Epithelial cell of esophagus (primary cell): ENCODE measurements around the gene ABHD12.
A peak's percentile ranks its signal among the peaks of the same experiment; 100 is the strongest.

Source experiments
- DNase-seq: peaks from one replicate; pipeline ENCODE4 v3.0.0; 2010; ENCODE audit warnings: low read depth
- H3K4me3 ChIP-seq: 2 replicates; pipeline ENCODE4 v1.5.1; 2011; ENCODE audit warnings: mild to moderate bottlenecking, low read length, control low read depth
- TF ChIP-seq, protein P1 (sequence below): IDR thresholded peaks from 2 replicates; pipeline ENCODE4 v1.5.1; 2011; ENCODE audit warnings: low read depth, mild to moderate bottlenecking, low read length, control low read depth, inconsistent platforms; ENCODE audit not compliant: insufficient read depth; ENCODE audit errors: missing control alignments

Gene ABHD12

DNA sequence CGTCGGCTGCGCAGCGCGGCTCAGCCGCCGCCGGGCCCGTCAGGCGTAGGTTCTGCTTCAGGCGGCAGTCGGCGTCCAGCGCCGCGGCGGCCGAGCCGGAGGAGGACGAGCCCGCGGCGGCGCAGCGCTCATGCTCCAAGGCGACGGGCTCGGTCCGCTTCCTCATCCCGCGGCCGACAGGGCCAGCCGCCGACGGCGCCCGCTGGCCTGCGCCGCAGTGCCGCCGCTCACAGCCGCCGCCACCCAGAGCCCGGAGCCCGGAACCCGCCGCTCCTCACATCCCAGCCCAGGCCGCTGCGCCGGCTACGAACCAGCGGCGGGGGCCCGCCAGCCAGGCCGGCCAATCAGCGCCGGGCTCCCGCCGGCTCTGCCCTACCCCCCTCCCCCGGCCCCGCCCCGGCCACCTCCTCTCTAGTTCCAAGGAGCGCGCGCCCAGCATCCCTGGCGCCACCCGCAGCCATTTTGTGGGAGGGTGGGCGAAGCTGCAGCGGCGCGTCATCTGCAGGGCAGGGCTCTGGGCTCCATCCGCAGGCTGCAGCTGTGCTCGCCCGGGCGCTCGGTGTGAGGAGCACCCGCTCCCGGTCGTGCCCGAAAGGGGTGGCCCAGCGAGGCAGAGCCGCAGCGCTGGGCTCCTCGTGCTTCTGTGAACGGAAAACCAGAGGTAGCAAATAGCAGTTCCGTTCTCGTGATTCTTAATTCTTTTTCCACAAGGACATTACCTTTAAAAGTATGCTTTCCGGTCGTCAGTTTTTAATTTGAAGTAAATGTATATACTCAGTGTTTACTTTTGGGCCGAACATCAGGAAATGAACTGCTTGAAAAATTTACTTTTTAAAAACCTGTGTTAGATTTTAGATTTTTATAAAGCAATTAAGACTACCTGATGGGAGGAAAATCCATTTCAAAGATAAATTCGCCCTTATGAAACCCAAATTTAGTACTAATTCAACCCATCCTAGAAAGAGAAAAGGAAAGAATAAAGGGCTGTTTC, at the start of gene ABHD12:
Gene ABHD12 (minus strand): TSS at position 298 of the 991 bp plus-strand sequence. CDS start 132 bp downstream, at position 166.
- TF ChIP-seq, protein P1, sequence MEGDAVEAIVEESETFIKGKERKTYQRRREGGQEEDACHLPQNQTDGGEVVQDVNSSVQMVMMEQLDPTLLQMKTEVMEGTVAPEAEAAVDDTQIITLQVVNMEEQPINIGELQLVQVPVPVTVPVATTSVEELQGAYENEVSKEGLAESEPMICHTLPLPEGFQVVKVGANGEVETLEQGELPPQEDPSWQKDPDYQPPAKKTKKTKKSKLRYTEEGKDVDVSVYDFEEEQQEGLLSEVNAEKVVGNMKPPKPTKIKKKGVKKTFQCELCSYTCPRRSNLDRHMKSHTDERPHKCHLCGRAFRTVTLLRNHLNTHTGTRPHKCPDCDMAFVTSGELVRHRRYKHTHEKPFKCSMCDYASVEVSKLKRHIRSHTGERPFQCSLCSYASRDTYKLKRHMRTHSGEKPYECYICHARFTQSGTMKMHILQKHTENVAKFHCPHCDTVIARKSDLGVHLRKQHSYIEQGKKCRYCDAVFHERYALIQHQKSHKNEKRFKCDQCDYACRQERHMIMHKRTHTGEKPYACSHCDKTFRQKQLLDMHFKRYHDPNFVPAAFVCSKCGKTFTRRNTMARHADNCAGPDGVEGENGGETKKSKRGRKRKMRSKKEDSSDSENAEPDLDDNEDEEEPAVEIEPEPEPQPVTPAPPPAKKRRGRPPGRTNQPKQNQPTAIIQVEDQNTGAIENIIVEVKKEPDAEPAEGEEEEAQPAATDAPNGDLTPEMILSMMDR = no peak
- peak; percentile 98 for DNase-seq
- H3K4me3 ChIP-seq = peak within 1 kb of the TSS; percentile 73

DNA sequence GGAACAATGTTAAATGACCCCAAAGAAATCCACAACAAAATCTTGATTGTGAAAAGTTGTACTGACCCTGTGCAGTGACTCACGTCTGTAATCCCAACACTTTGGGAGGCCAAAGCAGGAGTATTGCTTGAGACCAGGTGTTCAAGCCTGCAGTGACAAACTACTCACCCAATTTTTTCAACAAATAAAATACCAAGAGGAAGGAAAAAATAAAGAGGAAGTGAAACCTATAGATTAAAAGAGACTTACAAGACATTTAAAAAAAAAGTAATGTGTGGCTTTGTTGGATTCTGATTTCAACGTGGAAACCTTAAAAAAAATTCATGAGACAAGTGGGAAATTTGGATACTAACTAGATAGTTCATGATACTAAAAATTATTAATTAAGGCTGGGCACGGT, 48.7 kb upstream of the ABHD12 start:
- TF ChIP-seq, protein P1 = no peak
- H3K4me3 ChIP-seq = no peak overlapping the region
- no peak for DNase-seq

DNA sequence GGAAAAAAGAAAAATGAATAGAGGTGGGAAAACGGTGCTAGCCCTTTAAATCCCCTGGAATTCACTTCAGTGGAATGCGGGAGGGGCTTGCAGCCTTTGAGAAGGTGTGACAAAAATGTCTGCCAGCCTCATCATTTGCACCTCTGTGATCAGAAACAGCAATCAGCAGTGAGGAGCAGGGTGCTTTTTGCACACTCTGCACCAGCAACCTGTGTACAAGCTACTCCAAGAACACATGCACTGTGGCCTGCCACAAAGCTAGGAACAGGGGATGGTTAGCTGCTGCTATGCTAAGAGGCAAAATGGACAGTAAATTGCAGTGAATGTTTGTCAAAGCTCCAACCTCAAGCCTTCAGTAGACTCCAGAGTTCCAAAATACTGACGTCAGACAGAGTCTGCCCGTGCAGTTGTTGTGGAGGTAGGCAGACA, 46.5 kb upstream of the ABHD12 start:
- TF ChIP-seq, protein P1 = no peak
- peak; percentile 23 for DNase-seq
- no peak overlapping the region for H3K4me3 ChIP-seq

DNA sequence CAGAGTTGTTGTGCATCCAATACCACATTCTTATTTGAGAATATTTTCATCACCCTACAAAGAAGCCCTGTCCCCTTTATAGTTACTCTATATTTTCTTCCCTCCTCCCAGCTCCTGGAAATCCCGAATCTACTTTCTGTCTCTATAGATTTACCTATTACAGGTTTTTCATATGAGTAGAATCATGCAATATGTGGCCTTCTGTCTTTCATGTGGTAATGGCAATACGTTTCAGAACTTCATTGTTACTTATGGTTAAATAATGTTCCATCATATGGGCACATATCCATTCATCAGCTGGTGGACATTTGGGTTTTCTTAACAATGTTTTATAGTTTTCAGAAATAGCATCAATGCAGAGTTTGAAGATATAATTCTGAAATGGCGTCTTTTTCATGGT, 33.9 kb upstream of the ABHD12 start:
- H3K4me3 ChIP-seq = no peak overlapping the region
- TF ChIP-seq, protein P1 = no peak
- no peak for DNase-seq

DNA sequence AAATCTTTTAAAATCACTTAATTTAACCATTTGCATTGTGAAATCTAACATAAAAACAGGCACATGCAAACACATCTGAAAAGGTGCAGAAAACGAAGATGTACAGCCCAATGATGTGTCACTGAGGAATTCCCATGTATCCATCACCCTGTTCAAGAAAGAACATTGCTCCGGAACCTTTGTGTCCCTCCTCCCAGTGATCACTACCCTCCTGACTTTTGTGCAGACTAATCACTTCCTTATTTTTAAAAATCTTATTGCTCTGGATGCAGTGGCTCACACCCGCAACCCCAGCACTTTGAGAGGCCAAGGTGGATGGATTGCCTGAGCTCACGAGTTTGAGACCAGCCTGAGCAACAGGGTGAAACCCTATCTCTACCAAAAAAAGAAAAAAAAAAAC, 31.4 kb upstream of the ABHD12 start:
- TF ChIP-seq, protein P1 = no peak
- DNase-seq = no peak
- H3K4me3 ChIP-seq = no peak overlapping the region

DNA sequence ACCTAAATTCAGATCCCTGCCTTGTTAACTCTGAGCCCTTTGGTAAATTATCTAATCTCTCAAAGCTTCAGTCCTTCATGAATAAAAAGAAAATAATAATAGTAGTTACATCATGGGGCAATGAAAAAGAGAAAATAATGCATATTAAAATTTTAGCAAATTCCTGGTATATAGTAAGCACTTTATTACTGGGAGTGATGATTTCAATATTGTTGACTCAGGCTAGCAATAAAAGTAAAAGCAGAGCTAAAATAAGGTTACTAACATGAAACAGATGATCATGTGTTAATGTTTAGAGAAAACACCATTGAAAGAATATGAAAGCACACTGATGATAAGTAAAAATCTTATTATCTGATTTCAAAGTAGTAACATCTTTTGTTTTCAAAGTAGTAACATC, 30.5 kb upstream of the ABHD12 start:
- TF ChIP-seq, protein P1 = no peak
- no peak overlapping the region for H3K4me3 ChIP-seq
- no peak for DNase-seq
